ENCODE measurements around the gene CRISPLD2. TPM values are rescaled to one million over a fixed set of nuclear protein-coding genes. Genes with fewer than 3 reads are reported as not detected.

The CRISPLD2 gene, protein sequence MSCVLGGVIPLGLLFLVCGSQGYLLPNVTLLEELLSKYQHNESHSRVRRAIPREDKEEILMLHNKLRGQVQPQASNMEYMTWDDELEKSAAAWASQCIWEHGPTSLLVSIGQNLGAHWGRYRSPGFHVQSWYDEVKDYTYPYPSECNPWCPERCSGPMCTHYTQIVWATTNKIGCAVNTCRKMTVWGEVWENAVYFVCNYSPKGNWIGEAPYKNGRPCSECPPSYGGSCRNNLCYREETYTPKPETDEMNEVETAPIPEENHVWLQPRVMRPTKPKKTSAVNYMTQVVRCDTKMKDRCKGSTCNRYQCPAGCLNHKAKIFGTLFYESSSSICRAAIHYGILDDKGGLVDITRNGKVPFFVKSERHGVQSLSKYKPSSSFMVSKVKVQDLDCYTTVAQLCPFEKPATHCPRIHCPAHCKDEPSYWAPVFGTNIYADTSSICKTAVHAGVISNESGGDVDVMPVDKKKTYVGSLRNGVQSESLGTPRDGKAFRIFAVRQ
- 3.6 to 4.4 TPM (median 3.9 TPM) in 5 replicates for total RNA-seq (2022; extraction: Qiagen RNA extraction; ENCODE audit: low read depth)

DNA sequence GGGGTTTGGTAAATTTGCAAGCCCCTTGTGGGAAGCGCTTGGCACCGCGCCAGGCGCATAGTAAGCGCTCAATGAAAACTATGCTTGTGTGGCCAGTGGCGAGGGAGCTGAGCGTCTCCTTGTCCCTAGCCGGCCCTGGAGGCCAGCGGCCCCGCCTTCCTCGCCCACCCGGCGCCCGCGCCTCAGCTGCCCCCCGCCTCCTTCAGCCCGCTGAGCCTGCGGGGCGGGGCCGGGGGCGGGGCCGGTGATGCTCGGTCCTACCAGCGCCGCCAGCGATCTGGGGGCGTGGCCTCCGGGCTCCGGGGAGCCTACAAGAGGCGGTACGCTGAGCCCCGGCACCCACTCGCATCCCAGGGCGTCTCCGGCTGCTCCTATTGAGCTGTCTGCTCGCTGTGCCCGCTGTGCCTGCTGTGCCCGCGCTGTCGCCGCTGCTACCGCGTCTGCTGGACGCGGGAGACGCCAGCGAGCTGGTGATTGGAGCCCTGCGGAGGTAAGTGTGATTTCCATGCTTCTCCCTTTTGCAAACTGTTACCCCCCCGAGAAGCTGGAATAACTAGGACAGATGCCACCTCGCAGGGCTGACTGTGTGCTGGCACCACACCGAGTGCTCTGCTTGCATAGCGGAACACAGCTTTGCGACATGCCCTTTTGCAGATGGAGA lies at the start of gene CRISPLD2:
Gene CRISPLD2, plus strand, starts transcription at position 342 of the 661 bp plus-strand sequence. CDS start 18,511 bp downstream, outside the sequence.

Other genes with a start within 250 kb of the CRISPLD2 start
- gene COTL1, start 201.9 kb upstream of the CRISPLD2 start, total RNA-seq (2022; extraction: Qiagen RNA extraction; ENCODE audit: low read depth), result 454 to 617 TPM (median 542 TPM) in 5 replicates
- gene KLHL36, start 171.5 kb upstream of the CRISPLD2 start, total RNA-seq (2022; extraction: Qiagen RNA extraction; ENCODE audit: low read depth), result 20.4 to 23.3 TPM (median 21.4 TPM) in 5 replicates
- gene USP10, start 120.0 kb upstream of the CRISPLD2 start, total RNA-seq (2022; extraction: Qiagen RNA extraction; ENCODE audit: low read depth), result 80.6 to 95.6 TPM (median 84.9 TPM) in 5 replicates
- 56.9 to 68.1 TPM (median 65.9 TPM) in 5 replicates for gene ZDHHC7, start 191.6 kb downstream of the CRISPLD2 start, total RNA-seq (2022; extraction: Qiagen RNA extraction; ENCODE audit: low read depth)
- 1.8 to 2.4 TPM (median 2.1 TPM) in 5 replicates for gene KIAA0513, start 207.8 kb downstream of the CRISPLD2 start, total RNA-seq (2022; extraction: Qiagen RNA extraction; ENCODE audit: low read depth)

All from A549 treated with DMSO at 1 μM for 4 hours (cell line).